Activated naive CD4-positive, alpha-beta T cell treated with anti-CD3 and anti-CD28 coated beads for 36 hours (primary cell): ENCODE data around the gene GNAI3. TPM values are rescaled to one million over a fixed set of nuclear protein-coding genes. Genes with fewer than 3 reads are reported as not detected.

ENCODE experiments used
- CTCF ChIA-PET: fragments of 350-600 bp; sonication (Branson Sonifier 250); formaldehyde crosslinking; loops from one replicate; lab custom pipeline; 2021; ENCODE audit warnings: antibody characterized with exemption; lab: Charles Lee
- DNase-seq: peaks from one replicate; pipeline ENCODE4 v3.0.0-alpha.2; 2020
- H3K27ac Mint-ChIP-seq: one replicate; pipeline ENCODE4 v1.8.0; 2021; ENCODE audit warnings: mild to moderate bottlenecking, mixed read lengths
- H3K27me3 Mint-ChIP-seq: one replicate; pipeline ENCODE4 v1.8.0; 2021; ENCODE audit warnings: low read depth, mixed read lengths
- H3K36me3 Mint-ChIP-seq: one replicate; pipeline ENCODE4 v1.8.0; 2021; ENCODE audit warnings: low read depth, mixed read lengths
- H3K4me1 Mint-ChIP-seq: one replicate; pipeline ENCODE4 v1.8.0; 2021; ENCODE audit warnings: low read depth, mixed read lengths
- H3K4me3 Mint-ChIP-seq: one replicate; pipeline ENCODE4 v1.8.0; 2021; ENCODE audit warnings: mild to moderate bottlenecking, moderate library complexity, mixed read lengths
- H3K9me3 Mint-ChIP-seq: one replicate; pipeline ENCODE4 v1.8.0; 2021; ENCODE audit warnings: mixed read lengths
- intact Hi-C: fragments of 100-400 bp; cut with micrococcal nuclease; formaldehyde crosslinking; loops from one replicate; pipeline ENCODE4 v1.15.1; 2023
- total RNA-seq, 2 experiments: library from RNA; stranded (reverse); gene quantifications; one replicate each; pipeline ENCODE4 v1.2.3, GENCODE V29; 2021

GNAI3 gene
- total RNA-seq, 2 experiments from 2014 or later = 8.0 to 8.5 TPM

- no peaks in the 10 kb centered on the region for H3K9me3 Mint-ChIP-seq
- H3K4me3 Mint-ChIP-seq = no peak overlapping the region
- H3K36me3 Mint-ChIP-seq = no peaks in the 10 kb centered on the region
- CTCF ChIA-PET = interaction anchor here (2.7 kb wide), 1 partner anchor 83 kb away, joined by 12 read pairs; no protein-coding TSS in a partner anchor
- H3K4me1 Mint-ChIP-seq = peaks cover 74% of the 10 kb centered on the region
- DNase-seq = no peak
- no peak overlapping the region for H3K27ac Mint-ChIP-seq
- no peaks in the 10 kb centered on the region for H3K27me3 Mint-ChIP-seq
- intact Hi-C loops = no loop called here
These were observed 9.1 kb downstream of the GNAI3 start for GRCh38 chr1:109557520-109557919.

- intact Hi-C loops = no loop called here
- H3K4me1 Mint-ChIP-seq = peaks cover 67% of the 10 kb centered on the region
These were observed 11.6 kb downstream of the GNAI3 start for GRCh38 chr1:109559995-109560394.

GRCh38 chr1:109564194-109564878 lies 15.9 kb downstream of the GNAI3 start:
- Mint-ChIP-seq H3K36me3 (no peaks in the 10 kb centered on the region), H3K4me1 (peaks cover 46% of the 10 kb centered on the region), H3K4me3 (no peak overlapping the region), H3K9me3 (no peaks in the 10 kb centered on the region), H3K27me3 (no peaks in the 10 kb centered on the region), H3K27ac (no peak overlapping the region)
- no peak for DNase-seq
- intact Hi-C loops = no loop called here
- CTCF ChIA-PET = interaction anchor here (0.7 to 1.3 kb wide), 5 partner anchors 16 to 213 kb away, joined by 3 to 4 read pairs (median 3); no protein-coding TSS in a partner anchor

More at GRCh38 chr1:109559995-109560394, 11.6 kb downstream of the GNAI3 start:
- Mint-ChIP-seq H3K27ac (no peak overlapping the region), H3K27me3 (no peaks in the 10 kb centered on the region), H3K9me3 (no peaks in the 10 kb centered on the region), H3K4me3 (no peak overlapping the region), H3K36me3 (no peaks in the 10 kb centered on the region)
- CTCF ChIA-PET = interaction anchor here (1.0 to 3.0 kb wide), 7 partner anchors 11 to 217 kb away, joined by 3 to 12 read pairs (median 4); partner anchors contain the start of gene CYB561D1
- DNase-seq = no peak

- no peak for DNase-seq
- Mint-ChIP-seq H3K9me3 (no peaks in the 10 kb centered on the region), H3K36me3 (no peaks in the 10 kb centered on the region), H3K4me1 (peaks cover 38% of the 10 kb centered on the region), H3K27me3 (no peaks in the 10 kb centered on the region), H3K27ac (no peak overlapping the region), H3K4me3 (no peak overlapping the region)
- intact Hi-C loops = no loop called here
- CTCF ChIA-PET = interaction anchor here (0.9 to 1.3 kb wide), 3 partner anchors 33 to 75 kb away, joined by 3 to 4 read pairs (median 4); no protein-coding TSS in a partner anchor
These were observed 16.8 kb downstream of the GNAI3 start for GRCh38 chr1:109565241-109565640.

GRCh38 chr1:109566982-109567381 lies 18.6 kb downstream of the GNAI3 start:
- H3K27ac Mint-ChIP-seq = no peak overlapping the region

GRCh38 chr1:109567877-109568672 lies 19.7 kb downstream of the GNAI3 start:
- no peaks in the 10 kb centered on the region for H3K36me3 Mint-ChIP-seq
- H3K9me3 Mint-ChIP-seq = no peaks in the 10 kb centered on the region
- no peaks in the 10 kb centered on the region for H3K27me3 Mint-ChIP-seq
- H3K4me1 Mint-ChIP-seq = peaks cover 25% of the 10 kb centered on the region
- DNase-seq = no peak
- CTCF ChIA-PET = interaction anchor here (1.4 to 2.0 kb wide), 3 partner anchors 9 to 207 kb away, joined by 3 to 6 read pairs (median 4); no protein-coding TSS in a partner anchor
- no peak overlapping the region for H3K4me3 Mint-ChIP-seq
- no peak overlapping the region for H3K27ac Mint-ChIP-seq
- intact Hi-C loops = no loop called here

More at GRCh38 chr1:109566982-109567381, 18.6 kb downstream of the GNAI3 start:
- H3K9me3 Mint-ChIP-seq = no peaks in the 10 kb centered on the region
- intact Hi-C loops = no loop called here
- no peaks in the 10 kb centered on the region for H3K27me3 Mint-ChIP-seq
- DNase-seq = no peak
- CTCF ChIA-PET = no interaction called here
- H3K4me3 Mint-ChIP-seq = no peak overlapping the region
- no peaks in the 10 kb centered on the region for H3K36me3 Mint-ChIP-seq
- H3K4me1 Mint-ChIP-seq = peaks cover 25% of the 10 kb centered on the region

GRCh38 chr1:109569323-109569722 lies 20.9 kb downstream of the GNAI3 start:
- CTCF ChIA-PET = interaction anchor here (0.6 to 2.0 kb wide), 7 partner anchors 11 to 358 kb away, joined by 3 to 9 read pairs (median 3); no protein-coding TSS in a partner anchor
- no peaks in the 10 kb centered on the region for H3K9me3 Mint-ChIP-seq
- intact Hi-C loops = no loop called here
- DNase-seq = no peak
- H3K4me3 Mint-ChIP-seq = no peak overlapping the region
- H3K36me3 Mint-ChIP-seq = no peaks in the 10 kb centered on the region
- peaks cover 19% of the 10 kb centered on the region for H3K4me1 Mint-ChIP-seq
- no peak overlapping the region for H3K27ac Mint-ChIP-seq
- no peaks in the 10 kb centered on the region for H3K27me3 Mint-ChIP-seq

GRCh38 chr1:109570414-109570813 lies 22.0 kb downstream of the GNAI3 start:
- Mint-ChIP-seq H3K36me3 (peaks cover 2% of the 10 kb centered on the region), H3K4me1 (peaks cover 15% of the 10 kb centered on the region), H3K9me3 (no peaks in the 10 kb centered on the region), H3K27me3 (no peaks in the 10 kb centered on the region), H3K27ac (no peak overlapping the region), H3K4me3 (no peak overlapping the region)
- intact Hi-C loops = no loop called here
- CTCF ChIA-PET = interaction anchor here (0.7 to 2.0 kb wide), 3 partner anchors 36 to 134 kb away, joined by 3 to 9 read pairs (median 3); no protein-coding TSS in a partner anchor
- no peak for DNase-seq

- DNase-seq = no peak
- H3K4me3 Mint-ChIP-seq = no peak overlapping the region
- no peaks in the 10 kb centered on the region for H3K27me3 Mint-ChIP-seq
- H3K4me1 Mint-ChIP-seq = peaks cover 8% of the 10 kb centered on the region
- intact Hi-C loops = no loop called here
- CTCF ChIA-PET = no interaction called here
- peaks cover 7% of the 10 kb centered on the region for H3K36me3 Mint-ChIP-seq
- H3K9me3 Mint-ChIP-seq = no peaks in the 10 kb centered on the region
- H3K27ac Mint-ChIP-seq = no peak overlapping the region
These were observed 25.4 kb downstream of the GNAI3 start for GRCh38 chr1:109573785-109574184.

- CTCF ChIA-PET = interaction anchor here (0.5 kb wide), 1 partner anchor 291 kb away, joined by 3 read pairs; no protein-coding TSS in a partner anchor
- Mint-ChIP-seq H3K4me1 (peaks cover 4% of the 10 kb centered on the region), H3K27me3 (no peaks in the 10 kb centered on the region), H3K4me3 (no peak overlapping the region), H3K36me3 (peaks cover 16% of the 10 kb centered on the region), H3K27ac (no peak overlapping the region), H3K9me3 (no peaks in the 10 kb centered on the region)
- intact Hi-C loops = no loop called here
- DNase-seq = no peak
These were observed 30.6 kb downstream of the GNAI3 start for GRCh38 chr1:109578947-109579443.

- CTCF ChIA-PET = no interaction called here
- H3K27ac Mint-ChIP-seq = no peak overlapping the region
- no peak overlapping the region for H3K4me3 Mint-ChIP-seq
- intact Hi-C loops = no loop called here
- no peaks in the 10 kb centered on the region for H3K9me3 Mint-ChIP-seq
- no peaks in the 10 kb centered on the region for H3K27me3 Mint-ChIP-seq
- H3K4me1 Mint-ChIP-seq = peaks cover 4% of the 10 kb centered on the region
- no peak for DNase-seq
- H3K36me3 Mint-ChIP-seq = peaks cover 16% of the 10 kb centered on the region
These were observed 31.1 kb downstream of the GNAI3 start for GRCh38 chr1:109579491-109579890.

- no peak for DNase-seq
- H3K4me1 Mint-ChIP-seq = peaks cover 4% of the 10 kb centered on the region
- CTCF ChIA-PET = no interaction called here
- no peaks in the 10 kb centered on the region for H3K9me3 Mint-ChIP-seq
- no peaks in the 10 kb centered on the region for H3K27me3 Mint-ChIP-seq
- H3K36me3 Mint-ChIP-seq = peaks cover 17% of the 10 kb centered on the region
- intact Hi-C loops = no loop called here
- no peak overlapping the region for H3K4me3 Mint-ChIP-seq
- no peak overlapping the region for H3K27ac Mint-ChIP-seq
These were observed 33.6 kb downstream of the GNAI3 start for GRCh38 chr1:109582021-109582420.
